GM12872 (cell line): ENCODE measurements around the gene SCFD2.

Experiments
- CTCF ChIP-seq: IDR thresholded peaks from 3 replicates; pipeline ENCODE4 v1.5.1; 2011; ENCODE audit warnings: low read depth, mild to moderate bottlenecking, low read length, moderate library complexity; ENCODE audit not compliant: insufficient read depth

Gene SCFD2

GRCh38 chr4:52891743-52892142 is 474.1 kb downstream of the SCFD2 start:
- TF ChIP-seq CTCF: no peak

- no peak for TF ChIP-seq CTCF
These were observed 475.4 kb downstream of the SCFD2 start for GRCh38 chr4:52890521-52890791.

- TF ChIP-seq CTCF: no peak
These were observed 475.9 kb downstream of the SCFD2 start for GRCh38 chr4:52889778-52890520.

- no peak for TF ChIP-seq CTCF
These were observed 476.5 kb downstream of the SCFD2 start for GRCh38 chr4:52889354-52889753.

- TF ChIP-seq CTCF: no peak
These were observed 480.9 kb downstream of the SCFD2 start for GRCh38 chr4:52884994-52885393.

GRCh38 chr4:52883707-52884669 is 481.9 kb downstream of the SCFD2 start:
- TF ChIP-seq CTCF: no peak

GRCh38 chr4:52883183-52883621 is 482.7 kb downstream of the SCFD2 start:
- TF ChIP-seq CTCF: no peak
